Loucy (cell line): ENCODE data around the gene SIK2.
A peak's percentile ranks its signal among the peaks of the same experiment; 100 is the strongest.

Experiments used
- H2AFZ ChIP-seq: fragments of 200-600 bp; sonication (generic); 2 replicates; pipeline ENCODE4 v1.6.0; 2016; ENCODE audit warnings: antibody characterized with exemption, mild to moderate bottlenecking, low read length, moderate library complexity
- H3F3A ChIP-seq: fragments of 200-600 bp; 2 replicates; pipeline ENCODE4 v1.6.0; 2016; ENCODE audit warnings: antibody characterized with exemption, low read depth, mild to moderate bottlenecking
- H3K27me3 ChIP-seq: fragments of 200-600 bp; sonication (generic); 2 replicates; pipeline ENCODE4 v1.6.1; 2014; ENCODE audit warnings: low read length, mild to moderate bottlenecking; ENCODE audit not compliant: insufficient read depth, poor library complexity, severe bottlenecking
- H3K36me3 ChIP-seq: fragments of 200-600 bp; sonication (generic); 2 replicates; pipeline ENCODE4 v1.6.1; 2016; ENCODE audit warnings: low read length; ENCODE audit not compliant: insufficient read depth
- H3K4me1 ChIP-seq: fragments of 200-600 bp; sonication (generic); 2 replicates; pipeline ENCODE4 v1.5.1; 2014; ENCODE audit warnings: low read length, mild to moderate bottlenecking; ENCODE audit not compliant: insufficient read depth, poor library complexity, severe bottlenecking
- H3K4me2 ChIP-seq: fragments of 200-600 bp; sonication (generic); 2 replicates; pipeline ENCODE4 v1.6.0; 2014; ENCODE audit warnings: antibody characterized with exemption, low read length, low read depth, mild to moderate bottlenecking; ENCODE audit not compliant: poor library complexity, severe bottlenecking
- H3K4me3 ChIP-seq: fragments of 200-600 bp; sonication (generic); 2 replicates; pipeline ENCODE4 v1.5.1; 2014; ENCODE audit warnings: low read length, mild to moderate bottlenecking, mixed read lengths; ENCODE audit not compliant: poor library complexity, severe bottlenecking
- H3K79me2 ChIP-seq: fragments of 200-600 bp; sonication (generic); 2 replicates; pipeline ENCODE4 v1.6.1; 2014; ENCODE audit warnings: low read length; ENCODE audit not compliant: insufficient read depth
- H3K9ac ChIP-seq: fragments of 200-600 bp; sonication (generic); 2 replicates; pipeline ENCODE4 v1.6.0; 2014; ENCODE audit warnings: mild to moderate bottlenecking, low read depth, low read length, moderate library complexity; ENCODE audit not compliant: poor library complexity, severe bottlenecking
- H3K9me2 ChIP-seq: fragments of 200-600 bp; sonication (generic); replicated peaks from 2 replicates; pipeline ENCODE4 v1.6.1; 2016; ENCODE audit warnings: low read depth, low read length, mixed read lengths
- H3K9me3 ChIP-seq: fragments of 200-600 bp; sonication (generic); 2 replicates; pipeline ENCODE4 v1.6.1; 2014; ENCODE audit warnings: mild to moderate bottlenecking, antibody characterized with exemption, low read length, low read depth; ENCODE audit not compliant: insufficient read depth
- H4K20me1 ChIP-seq: fragments of 200-600 bp; sonication (generic); 2 replicates; pipeline ENCODE4 v1.6.0; 2014; ENCODE audit warnings: antibody characterized with exemption, low read length, mild to moderate bottlenecking; ENCODE audit not compliant: insufficient read depth, poor library complexity, severe bottlenecking
- CTCF ChIP-seq: fragments of 200-600 bp; sonication (generic); conservative IDR thresholded peaks from 2 replicates; pipeline ENCODE4 v1.5.1; 2014; ENCODE audit warnings: mild to moderate bottlenecking, antibody characterized with exemption, low read length
- EZH2phosphoT487 ChIP-seq: fragments of 200-600 bp; IDR thresholded peaks from 2 replicates; pipeline ENCODE4 v1.6.1; 2018; ENCODE audit warnings: antibody characterized with exemption, mild to moderate bottlenecking, moderate library complexity, borderline replicate concordance

The SIK2 gene

GRCh38 chr11:111606986-111607385 lies 4.7 kb downstream of the SIK2 start:
- H3K9ac ChIP-seq = no peak overlapping the region
- H3K79me2 ChIP-seq = peaks cover 68% of the 10 kb centered on the region
- peaks cover 36% of the 10 kb centered on the region for H4K20me1 ChIP-seq
- no peak overlapping the region for H2AFZ ChIP-seq
- TF ChIP-seq EZH2phosphoT487 (no peak), CTCF (no peak)
- H3K4me2 ChIP-seq = peak overlapping the region; percentile 93
- H3K36me3 ChIP-seq = no peaks in the 10 kb centered on the region
- no peaks in the 10 kb centered on the region for H3K9me3 ChIP-seq
- peak overlapping the region; percentile 33 for H3K4me3 ChIP-seq
- H3K27me3 ChIP-seq = no peaks in the 10 kb centered on the region
- H3K4me1 ChIP-seq = peaks cover 26% of the 10 kb centered on the region
- H3K9me2 ChIP-seq = no peaks in the 10 kb centered on the region
- H3F3A ChIP-seq = no peaks in the 10 kb centered on the region

- no peaks in the 10 kb centered on the region for H3K9me2 ChIP-seq
- H4K20me1 ChIP-seq = peaks cover 36% of the 10 kb centered on the region
- no peaks in the 10 kb centered on the region for H3K27me3 ChIP-seq
- peaks cover 26% of the 10 kb centered on the region for H3K4me1 ChIP-seq
- no peak overlapping the region for H3K9ac ChIP-seq
- no peaks in the 10 kb centered on the region for H3K9me3 ChIP-seq
- no peaks in the 10 kb centered on the region for H3F3A ChIP-seq
- H3K36me3 ChIP-seq = no peaks in the 10 kb centered on the region
- H3K4me2 ChIP-seq = peak overlapping the region; percentile 93
- no peak for TF ChIP-seq EZH2phosphoT487
- TF ChIP-seq CTCF = no peak
- H3K79me2 ChIP-seq = peaks cover 65% of the 10 kb centered on the region
- H2AFZ ChIP-seq = no peak overlapping the region
- no peak overlapping the region for H3K4me3 ChIP-seq
These were observed 5.5 kb downstream of the SIK2 start for GRCh38 chr11:111607751-111608150.

- H4K20me1 ChIP-seq = peaks cover 6% of the 10 kb centered on the region
- peaks cover 2% of the 10 kb centered on the region for H3K4me1 ChIP-seq
- H3F3A ChIP-seq = no peaks in the 10 kb centered on the region
- H3K9me3 ChIP-seq = no peaks in the 10 kb centered on the region
- no peak overlapping the region for H3K4me3 ChIP-seq
- peaks cover 24% of the 10 kb centered on the region; the same call in 1 of the 2 replicates for H3K79me2 ChIP-seq
- TF ChIP-seq EZH2phosphoT487 = no peak
- no peak for TF ChIP-seq CTCF
- no peaks in the 10 kb centered on the region for H3K9me2 ChIP-seq
- no peaks in the 10 kb centered on the region for H3K27me3 ChIP-seq
- no peak overlapping the region for H2AFZ ChIP-seq
- H3K4me2 ChIP-seq = no peak overlapping the region
- H3K36me3 ChIP-seq = peaks cover 3% of the 10 kb centered on the region; the same call in 1 of the 2 replicates
- no peak overlapping the region for H3K9ac ChIP-seq
These were observed 10.0 kb downstream of the SIK2 start for GRCh38 chr11:111612224-111612623.
